ENCODE results near the gene CBY1. TPM values are rescaled to one million over a fixed set of nuclear protein-coding genes. Genes with fewer than 3 reads are reported as not detected.

Gene CBY1
- total RNA-seq, 1 donor, result 19.4 TPM

- peak overlapping the region; percentile 87 for H3K4me3 ChIP-seq (ENCODE audit: low read depth, low read length)
- no peak for TF ChIP-seq CTCF (IDR thresholded peaks at IDR 0.05; ENCODE audit: insufficient read depth, low read length)
- peak; percentile 49 for DNase-seq (ENCODE audit: low read depth)
Observed at GRCh38 chr22:38700270-38700788, 43.9 kb downstream of the CBY1 start.

- TF ChIP-seq CTCF (IDR thresholded peaks at IDR 0.05; ENCODE audit: insufficient read depth, low read length), result no peak
- peak; percentile 94 for DNase-seq (ENCODE audit: low read depth)
Observed at GRCh38 chr22:38700789-38701628, 44.6 kb downstream of the CBY1 start, which contains the start of gene JOSD1. JOSD1 (minus strand) TSS chr22:38700943; CDS start chr22:38699987, 956 bp downstream.

GRCh38 chr22:38704654-38705234, 48.3 kb downstream of the CBY1 start:
- no peak for TF ChIP-seq CTCF (IDR thresholded peaks at IDR 0.05; ENCODE audit: insufficient read depth, low read length)
- H3K4me3 ChIP-seq (ENCODE audit: low read depth, low read length), result peak overlapping the region; percentile 60
- DNase-seq (ENCODE audit: low read depth), result peak; percentile 30

More at GRCh38 chr22:38700789-38701628, 44.6 kb downstream of the CBY1 start, which contains the start of gene JOSD1:
- H3K4me3 ChIP-seq (ENCODE audit: low read depth, low read length), result peak within 1 kb of the TSS; percentile 87

GRCh38 chr22:38705235-38706100, 49.0 kb downstream of the CBY1 start, which contains the start of gene GTPBP1:
GTPBP1 (plus strand) TSS chr22:38705944; CDS start chr22:38705956, 12 bp downstream.
- TF ChIP-seq CTCF (IDR thresholded peaks at IDR 0.05; ENCODE audit: insufficient read depth, low read length), result peak; percentile 19
- peak; percentile 100 for DNase-seq (ENCODE audit: low read depth)
- peak within 1 kb of the TSS; percentile 83 for H3K4me3 ChIP-seq (ENCODE audit: low read depth, low read length)

- TF ChIP-seq CTCF (IDR thresholded peaks at IDR 0.05; ENCODE audit: insufficient read depth, low read length), result no peak
- DNase-seq (ENCODE audit: low read depth), result peak; percentile 36
- peak overlapping the region; percentile 83 for H3K4me3 ChIP-seq (ENCODE audit: low read depth, low read length)
Observed at GRCh38 chr22:38706101-38706900, 49.9 kb downstream of the CBY1 start.

All from fibroblast of the aortic adventitia (primary cell).